ENCODE data around the gene TP53INP2. TPM values are rescaled to one million over a fixed set of nuclear protein-coding genes. Genes with fewer than 3 reads are reported as not detected.

Gene TP53INP2
- total and polyA plus RNA-seq, 2 of the 4 experiments (the other 2 are of a cell fraction), result 1.3 to 7.4 TPM

DNA sequence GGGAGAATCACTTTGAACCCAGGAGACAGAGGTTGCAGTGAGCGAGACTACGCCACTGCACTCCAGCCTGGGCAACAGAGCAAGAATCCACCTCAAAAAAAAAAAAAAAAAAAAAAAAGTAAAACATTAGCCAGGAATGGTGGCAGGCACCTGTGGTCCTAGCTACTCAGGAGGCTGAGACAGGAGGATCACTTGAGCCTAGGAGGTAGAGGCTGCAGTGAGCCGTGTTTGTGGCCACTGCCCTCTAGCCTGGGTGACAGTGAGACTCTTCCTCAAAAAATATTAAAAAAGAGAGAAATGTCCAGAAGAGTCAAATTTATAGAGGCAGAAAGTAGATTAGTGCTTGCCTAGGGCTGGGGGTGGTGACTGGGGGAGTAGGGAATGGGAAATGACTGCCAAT is 20.5 kb upstream of the TP53INP2 start:
- WGBS, 2 experiments (ENCODE audit: extremely low coverage in 2 of 2, insufficient read length in 1 of 2), result no CpG with 5 or more reads among the region's 3 CpGs
- Histone ChIP-seq H2AFZ (replicated peaks; ENCODE audit: low read length, poor library complexity) (no peak overlapping the region), H3K14ac (replicated peaks; ENCODE audit: low read depth, low read length) (no peak overlapping the region), H3K9ac (ENCODE audit: low read depth, low read length) (no peak overlapping the region), H3K9me3 (ENCODE audit: control insufficient read depth, insufficient read depth, low read length) (no peaks in the 10 kb centered on the region), H3K4me2 (ENCODE audit: low read depth, low read length) (no peak overlapping the region), H3K18ac (ENCODE audit: low read depth, low read length) (no peak overlapping the region), H4K20me1 (ENCODE audit: insufficient read depth, low read length) (no peaks in the 10 kb centered on the region), H2BK5ac (ENCODE audit: low read depth, low read length, poor library complexity, severe bottlenecking) (no peak overlapping the region), H2BK15ac (ENCODE audit: low read depth, low read length) (no peak overlapping the region), H2AK9ac (replicated peaks; ENCODE audit: low read depth, low read length, poor library complexity) (no peak overlapping the region), H2BK20ac (ENCODE audit: low read depth, low read length) (no peak overlapping the region), H4K5ac (ENCODE audit: low read depth, low read length) (no peak overlapping the region), H3K4me3 (ENCODE audit: insufficient read depth, low read depth, low read length) (no peak overlapping the region), H3K36me3 (ENCODE audit: control insufficient read depth, insufficient read depth, low read length) (no peaks in the 10 kb centered on the region), H3K79me1 (ENCODE audit: low read depth in 1 of 2, low read length in 2 of 2) (no peaks in the 10 kb centered on the region), H3K27ac (ENCODE audit: insufficient read depth, low read length) (no peak overlapping the region), H2BK120ac (ENCODE audit: low read depth, low read length) (no peak overlapping the region), H4K91ac (ENCODE audit: insufficient read depth, low read depth, low read length) (no peak overlapping the region), H3K4ac (ENCODE audit: low read depth, low read length) (no peak overlapping the region), H3K23ac (ENCODE audit: low read depth, low read length) (no peak overlapping the region), H4K8ac (ENCODE audit: low read depth in 2 of 2, low read length in 2 of 2) (no peak overlapping the region), H3K4me1 (ENCODE audit: control insufficient read depth, insufficient read depth, low read length) (no peaks in the 10 kb centered on the region), H3K27me3 (ENCODE audit: control insufficient read depth, insufficient read depth, low read length) (no peaks in the 10 kb centered on the region), H3K9me1 (ENCODE audit: insufficient read depth, low read length) (no peaks in the 10 kb centered on the region), H2AK5ac (ENCODE audit: low read depth, low read length) (no peak overlapping the region), H3K56ac (ENCODE audit: extremely low read depth, insufficient read depth, low read length) (no peak overlapping the region)
- no TSS peak for BruUV-seq (replicated peaks)
- ChIA-PET CTCF (no interaction called here), POLR2A (ENCODE audit: unreplicated experiment) (no interaction called here)
- dilution Hi-C loops (cut with HindIII; ENCODE audit: low sequenced_read_pairs, unreplicated experiment), result no loop called here
- no peak for ATAC-seq (ENCODE audit: low read depth)
- no peak for TF ChIP-seq MXI1 (IDR thresholded peaks at IDR 0.05; ENCODE audit: borderline replicate concordance, low read depth, low read length)
- no peak for TF ChIP-seq FOS (IDR thresholded peaks at IDR 0.05; ENCODE audit: low read depth, low read length)
- no peak for TF ChIP-seq RCOR1 (IDR thresholded peaks at IDR 0.05; ENCODE audit: insufficient replicate concordance, low read length)
- TF ChIP-seq RAD21 (IDR thresholded peaks at IDR 0.05; ENCODE audit: low read length), result no peak
- TF ChIP-seq RFX5 (IDR thresholded peaks at IDR 0.05; ENCODE audit: low read depth, low read length), result no peak
- no peak for TF ChIP-seq MAFK (IDR thresholded peaks at IDR 0.05; ENCODE audit: low read depth, low read length)
- no peak for TF ChIP-seq MAZ (IDR thresholded peaks at IDR 0.05; ENCODE audit: borderline replicate concordance, low read depth, low read length)
- TF ChIP-seq BHLHE40 (IDR thresholded peaks at IDR 0.05; ENCODE audit: low read depth, low read length), result no peak
- no peak for TF ChIP-seq POLR2A (IDR thresholded peaks at IDR 0.05; ENCODE audit: low read depth, low read length)
- TF ChIP-seq, protein P1, sequence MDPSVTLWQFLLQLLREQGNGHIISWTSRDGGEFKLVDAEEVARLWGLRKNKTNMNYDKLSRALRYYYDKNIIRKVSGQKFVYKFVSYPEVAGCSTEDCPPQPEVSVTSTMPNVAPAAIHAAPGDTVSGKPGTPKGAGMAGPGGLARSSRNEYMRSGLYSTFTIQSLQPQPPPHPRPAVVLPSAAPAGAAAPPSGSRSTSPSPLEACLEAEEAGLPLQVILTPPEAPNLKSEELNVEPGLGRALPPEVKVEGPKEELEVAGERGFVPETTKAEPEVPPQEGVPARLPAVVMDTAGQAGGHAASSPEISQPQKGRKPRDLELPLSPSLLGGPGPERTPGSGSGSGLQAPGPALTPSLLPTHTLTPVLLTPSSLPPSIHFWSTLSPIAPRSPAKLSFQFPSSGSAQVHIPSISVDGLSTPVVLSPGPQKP (IDR thresholded peaks at IDR 0.05; ENCODE audit: borderline replicate concordance, low read depth, low read length), result no peak
- TF ChIP-seq, protein P2, sequence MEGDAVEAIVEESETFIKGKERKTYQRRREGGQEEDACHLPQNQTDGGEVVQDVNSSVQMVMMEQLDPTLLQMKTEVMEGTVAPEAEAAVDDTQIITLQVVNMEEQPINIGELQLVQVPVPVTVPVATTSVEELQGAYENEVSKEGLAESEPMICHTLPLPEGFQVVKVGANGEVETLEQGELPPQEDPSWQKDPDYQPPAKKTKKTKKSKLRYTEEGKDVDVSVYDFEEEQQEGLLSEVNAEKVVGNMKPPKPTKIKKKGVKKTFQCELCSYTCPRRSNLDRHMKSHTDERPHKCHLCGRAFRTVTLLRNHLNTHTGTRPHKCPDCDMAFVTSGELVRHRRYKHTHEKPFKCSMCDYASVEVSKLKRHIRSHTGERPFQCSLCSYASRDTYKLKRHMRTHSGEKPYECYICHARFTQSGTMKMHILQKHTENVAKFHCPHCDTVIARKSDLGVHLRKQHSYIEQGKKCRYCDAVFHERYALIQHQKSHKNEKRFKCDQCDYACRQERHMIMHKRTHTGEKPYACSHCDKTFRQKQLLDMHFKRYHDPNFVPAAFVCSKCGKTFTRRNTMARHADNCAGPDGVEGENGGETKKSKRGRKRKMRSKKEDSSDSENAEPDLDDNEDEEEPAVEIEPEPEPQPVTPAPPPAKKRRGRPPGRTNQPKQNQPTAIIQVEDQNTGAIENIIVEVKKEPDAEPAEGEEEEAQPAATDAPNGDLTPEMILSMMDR (conservative IDR thresholded peaks at IDR 0.05; ENCODE audit: low read depth, low read length), result no peak
- TF ChIP-seq NFE2L2 (IDR thresholded peaks at IDR 0.05; ENCODE audit: low read depth, low read length), result no peak
- no peak for TF ChIP-seq CHD1 (IDR thresholded peaks at IDR 0.05; ENCODE audit: low read depth, low read length)
- TF ChIP-seq SMC3 (IDR thresholded peaks at IDR 0.05; ENCODE audit: low read depth, low read length), result no peak
- TF ChIP-seq, protein P3, sequence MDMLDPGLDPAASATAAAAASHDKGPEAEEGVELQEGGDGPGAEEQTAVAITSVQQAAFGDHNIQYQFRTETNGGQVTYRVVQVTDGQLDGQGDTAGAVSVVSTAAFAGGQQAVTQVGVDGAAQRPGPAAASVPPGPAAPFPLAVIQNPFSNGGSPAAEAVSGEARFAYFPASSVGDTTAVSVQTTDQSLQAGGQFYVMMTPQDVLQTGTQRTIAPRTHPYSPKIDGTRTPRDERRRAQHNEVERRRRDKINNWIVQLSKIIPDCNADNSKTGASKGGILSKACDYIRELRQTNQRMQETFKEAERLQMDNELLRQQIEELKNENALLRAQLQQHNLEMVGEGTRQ (IDR thresholded peaks at IDR 0.05; ENCODE audit: low read depth, low read length), result no peak
- TF ChIP-seq CEBPB (IDR thresholded peaks at IDR 0.05; ENCODE audit: low read depth, low read length), result no peak
- DNase-seq, result no peak
- in situ Hi-C loops (cut with MboI; ENCODE audit: low sequenced_read_pairs), result no loop called here
- intact Hi-C loops (cut with micrococcal nuclease), result no loop called here
